Liver (tissue), 9 donors: ENCODE results near the gene GK. TPM values are rescaled to one million over a fixed set of nuclear protein-coding genes. Genes with fewer than 3 reads are reported as not detected.

Source experiments
- DNase-seq: peaks from one replicate; pipeline ENCODE4 v3.0.0-alpha.2; 2017; ENCODE audit warnings: low spot score
- H3K27ac ChIP-seq, 2 donors: one replicate each; pipeline ENCODE4 v1.7.0; 2013; ENCODE audit warnings: inconsistent platforms in 2 of 2, low read length in 2 of 2, control low read depth in 1 of 2, low read depth in 1 of 2, mild to moderate bottlenecking in 1 of 2
- H3K27me3 ChIP-seq, 4 donors: one replicate each; pipeline versions ENCODE4 v1.6.1 to v1.7.0; 2013; ENCODE audit warnings: low read length in 3 of 4, inconsistent platforms in 1 of 4, mild to moderate bottlenecking in 1 of 4, moderate library complexity in 1 of 4; ENCODE audit not compliant: control insufficient read depth in 4 of 4, insufficient read depth in 4 of 4
- H3K36me3 ChIP-seq, 4 donors: one replicate each; pipeline versions ENCODE4 v1.6.1 to v1.7.0; 2013; ENCODE audit warnings: low read length in 3 of 4, mild to moderate bottlenecking in 3 of 4, low read depth in 1 of 4, moderate library complexity in 1 of 4; ENCODE audit not compliant: control insufficient read depth in 4 of 4, insufficient read depth in 3 of 4
- H3K4me1 ChIP-seq, 4 donors: one replicate each; pipeline versions ENCODE4 v1.6.1 to v1.7.0; 2013; ENCODE audit warnings: low read length in 3 of 4, mild to moderate bottlenecking in 3 of 4, moderate library complexity in 1 of 4; ENCODE audit not compliant: control insufficient read depth in 4 of 4, insufficient read depth in 4 of 4
- H3K4me3 ChIP-seq, 3 donors: one replicate each; pipeline versions ENCODE4 v1.6.1 to v1.7.0; 2013; ENCODE audit warnings: low read length in 3 of 3, control low read depth in 1 of 3, low read depth in 1 of 3, mild to moderate bottlenecking in 1 of 3
- H3K9ac ChIP-seq, 2 donors: one replicate each; pipeline ENCODE4 v1.7.0; 2013; ENCODE audit warnings: low read length in 2 of 2, mild to moderate bottlenecking in 2 of 2, moderate library complexity in 2 of 2, control low read depth in 1 of 2, low read depth in 1 of 2
- H3K9me3 ChIP-seq, 4 donors: one replicate each; pipeline versions ENCODE4 v1.6.1 to v1.7.0; 2013; ENCODE audit warnings: low read length in 3 of 4; ENCODE audit not compliant: control insufficient read depth in 4 of 4
- CTCF ChIP-seq: fragments of 150-350 bp; IDR thresholded peaks from 2 replicates; pipeline ENCODE4 v1.5.1; 2017; ENCODE audit warnings: improper control_type of control experiment, low read depth, low read length; ENCODE audit not compliant: missing input control
- FOXA1 ChIP-seq: IDR thresholded peaks from 2 replicates; pipeline ENCODE4 v1.6.1; 2016; ENCODE audit warnings: antibody characterized with exemption
- FOXA2 ChIP-seq: IDR thresholded peaks from 2 replicates; pipeline ENCODE4 v1.6.1; 2016; ENCODE audit warnings: antibody characterized with exemption
- GABPA ChIP-seq, 2 donors: IDR thresholded peaks in 1 of 2; conservative IDR thresholded peaks in 1 of 2; 2 replicates each; pipeline ENCODE4 v1.6.1; 2016; ENCODE audit warnings: antibody characterized with exemption in 2 of 2, mild to moderate bottlenecking in 1 of 2, moderate library complexity in 1 of 2
- HNF4A ChIP-seq, 2 donors: conservative IDR thresholded peaks; 2 replicates each; pipeline ENCODE4 v1.6.1; 2016; ENCODE audit warnings: antibody characterized with exemption in 2 of 2, mild to moderate bottlenecking in 2 of 2
- HNF4G ChIP-seq: IDR thresholded peaks from 2 replicates; pipeline ENCODE4 v1.6.1; 2016; ENCODE audit warnings: antibody characterized with exemption
- JUND ChIP-seq, 2 donors: IDR thresholded peaks; 2 replicates each; pipeline ENCODE4 v1.6.1; 2016; ENCODE audit warnings: antibody characterized with exemption in 2 of 2
- NR2F2 ChIP-seq: IDR thresholded peaks from 2 replicates; pipeline ENCODE4 v1.6.1; 2016; ENCODE audit warnings: antibody characterized with exemption
- RAD21 ChIP-seq, 2 donors: IDR thresholded peaks; 2 replicates each; pipeline ENCODE4 v1.6.1; 2016; ENCODE audit warnings: antibody characterized with exemption in 2 of 2, mild to moderate bottlenecking in 2 of 2
- RXRA ChIP-seq, 2 donors: IDR thresholded peaks; 2 replicates each; pipeline ENCODE4 v1.6.1; 2017 to 2018; ENCODE audit warnings: antibody characterized with exemption in 2 of 2, mild to moderate bottlenecking in 1 of 2
- SP1 ChIP-seq: IDR thresholded peaks from 2 replicates; pipeline ENCODE4 v1.6.1; 2018; ENCODE audit warnings: antibody characterized with exemption, mild to moderate bottlenecking
- TAF1 ChIP-seq: conservative IDR thresholded peaks from 2 replicates; pipeline ENCODE4 v1.6.1; 2016; ENCODE audit warnings: antibody characterized with exemption, mild to moderate bottlenecking
- WGBS: extraction: QIAGEN DNeasy Blood & Tissue Kit; methylation state at CpG from one replicate; pipeline ENCODE4 v1.1.7; 2013; 5-methylcytosine and 5-hydroxymethylcytosine counted together
- polyA plus RNA-seq, 2 donors: library from polyadenylated mRNA; stranded (reverse) in 1 of 2; unstranded in 1 of 2; fragments of 200-250 nt in 1 of 2; fragments of >200 nt in 1 of 2; fragmentation: Nextera tagmentation in 1 of 2; extraction: Ambion mirVana in 1 of 2; gene quantifications; one replicate each; pipeline versions ENCODE4 v1.2.1 to v1.2.3, GENCODE V29; 2013 to 2015
- total RNA-seq, 2 donors: library from RNA; depleted of rRNA; stranded (reverse); fragments of >200 nt; gene quantifications; one replicate each; pipeline ENCODE4 v1.2.3, GENCODE V29; 2014
- TF ChIP-seq, protein P1 (sequence below): IDR thresholded peaks from 2 replicates; pipeline ENCODE4 v1.6.1; 2016; ENCODE audit warnings: antibody characterized with exemption, mild to moderate bottlenecking
- TF ChIP-seq, protein P2 (sequence below): IDR thresholded peaks from 2 replicates; pipeline ENCODE4 v1.6.1; 2016; ENCODE audit warnings: antibody characterized with exemption
- TF ChIP-seq, protein P3 (sequence below): IDR thresholded peaks from 2 replicates; pipeline ENCODE4 v1.6.1; 2016; ENCODE audit warnings: antibody characterized with exemption
- donor health status: healthy.
- donor health status: healthy.
- donor health status: healthy.
- donor health status: healthy.
- donor health status: healthy.

GK gene
- total and polyA plus RNA-seq, 4 donors: 27.9 to 145 (median 44.0) TPM

GRCh38 chrX:30657196-30658161 lies 4.3 kb downstream of the GK start:
- 77% methylated on average over 5 of the region's 5 CpGs for WGBS
- Histone ChIP-seq H3K9me3 (no peaks in the 10 kb centered on the region), H3K27me3 (no peaks in the 10 kb centered on the region), H3K4me1 (peaks cover 0 to 6% (median under 1%) of the 10 kb centered on the region in 4 donors), H3K4me3 (no peak overlapping the region), H3K27ac (no peak overlapping the region), H3K36me3 (peaks cover 0 to 2% (median 0%) of the 10 kb centered on the region in 4 donors), H3K9ac (no peak overlapping the region)
- DNase-seq: no peak
- TF ChIP-seq, protein P1, sequence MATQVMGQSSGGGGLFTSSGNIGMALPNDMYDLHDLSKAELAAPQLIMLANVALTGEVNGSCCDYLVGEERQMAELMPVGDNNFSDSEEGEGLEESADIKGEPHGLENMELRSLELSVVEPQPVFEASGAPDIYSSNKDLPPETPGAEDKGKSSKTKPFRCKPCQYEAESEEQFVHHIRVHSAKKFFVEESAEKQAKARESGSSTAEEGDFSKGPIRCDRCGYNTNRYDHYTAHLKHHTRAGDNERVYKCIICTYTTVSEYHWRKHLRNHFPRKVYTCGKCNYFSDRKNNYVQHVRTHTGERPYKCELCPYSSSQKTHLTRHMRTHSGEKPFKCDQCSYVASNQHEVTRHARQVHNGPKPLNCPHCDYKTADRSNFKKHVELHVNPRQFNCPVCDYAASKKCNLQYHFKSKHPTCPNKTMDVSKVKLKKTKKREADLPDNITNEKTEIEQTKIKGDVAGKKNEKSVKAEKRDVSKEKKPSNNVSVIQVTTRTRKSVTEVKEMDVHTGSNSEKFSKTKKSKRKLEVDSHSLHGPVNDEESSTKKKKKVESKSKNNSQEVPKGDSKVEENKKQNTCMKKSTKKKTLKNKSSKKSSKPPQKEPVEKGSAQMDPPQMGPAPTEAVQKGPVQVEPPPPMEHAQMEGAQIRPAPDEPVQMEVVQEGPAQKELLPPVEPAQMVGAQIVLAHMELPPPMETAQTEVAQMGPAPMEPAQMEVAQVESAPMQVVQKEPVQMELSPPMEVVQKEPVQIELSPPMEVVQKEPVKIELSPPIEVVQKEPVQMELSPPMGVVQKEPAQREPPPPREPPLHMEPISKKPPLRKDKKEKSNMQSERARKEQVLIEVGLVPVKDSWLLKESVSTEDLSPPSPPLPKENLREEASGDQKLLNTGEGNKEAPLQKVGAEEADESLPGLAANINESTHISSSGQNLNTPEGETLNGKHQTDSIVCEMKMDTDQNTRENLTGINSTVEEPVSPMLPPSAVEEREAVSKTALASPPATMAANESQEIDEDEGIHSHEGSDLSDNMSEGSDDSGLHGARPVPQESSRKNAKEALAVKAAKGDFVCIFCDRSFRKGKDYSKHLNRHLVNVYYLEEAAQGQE: no peak
- TF ChIP-seq RAD21 (IDR thresholded peaks at IDR 0.05): no peak
- TF ChIP-seq, protein P2, sequence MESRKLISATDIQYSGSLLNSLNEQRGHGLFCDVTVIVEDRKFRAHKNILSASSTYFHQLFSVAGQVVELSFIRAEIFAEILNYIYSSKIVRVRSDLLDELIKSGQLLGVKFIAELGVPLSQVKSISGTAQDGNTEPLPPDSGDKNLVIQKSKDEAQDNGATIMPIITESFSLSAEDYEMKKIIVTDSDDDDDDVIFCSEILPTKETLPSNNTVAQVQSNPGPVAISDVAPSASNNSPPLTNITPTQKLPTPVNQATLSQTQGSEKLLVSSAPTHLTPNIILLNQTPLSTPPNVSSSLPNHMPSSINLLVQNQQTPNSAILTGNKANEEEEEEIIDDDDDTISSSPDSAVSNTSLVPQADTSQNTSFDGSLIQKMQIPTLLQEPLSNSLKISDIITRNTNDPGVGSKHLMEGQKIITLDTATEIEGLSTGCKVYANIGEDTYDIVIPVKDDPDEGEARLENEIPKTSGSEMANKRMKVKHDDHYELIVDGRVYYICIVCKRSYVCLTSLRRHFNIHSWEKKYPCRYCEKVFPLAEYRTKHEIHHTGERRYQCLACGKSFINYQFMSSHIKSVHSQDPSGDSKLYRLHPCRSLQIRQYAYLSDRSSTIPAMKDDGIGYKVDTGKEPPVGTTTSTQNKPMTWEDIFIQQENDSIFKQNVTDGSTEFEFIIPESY: no peak

GRCh38 chrX:30659421-30659820 lies 6.2 kb downstream of the GK start:
- H3K4me1 ChIP-seq: peaks cover 0 to 6% (median under 1%) of the 10 kb centered on the region in 4 donors
- no peaks in the 10 kb centered on the region for H3K9me3 ChIP-seq
- H3K27me3 ChIP-seq: no peaks in the 10 kb centered on the region
- TF ChIP-seq, protein P2: no peak
- TF ChIP-seq, protein P1: no peak
- no peak for TF ChIP-seq HNF4A (conservative IDR thresholded peaks at IDR 0.05)
- no peak for TF ChIP-seq SP1
- no peak for TF ChIP-seq TAF1
- TF ChIP-seq, protein P3, sequence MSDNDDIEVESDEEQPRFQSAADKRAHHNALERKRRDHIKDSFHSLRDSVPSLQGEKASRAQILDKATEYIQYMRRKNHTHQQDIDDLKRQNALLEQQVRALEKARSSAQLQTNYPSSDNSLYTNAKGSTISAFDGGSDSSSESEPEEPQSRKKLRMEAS: no peak
- no peak for TF ChIP-seq FOXA2
- no peak for TF ChIP-seq CTCF
- TF ChIP-seq FOXA1: no peak
- no peak for TF ChIP-seq NR2F2
- no peak for TF ChIP-seq RXRA (IDR thresholded peaks at IDR 0.05)
- TF ChIP-seq HNF4G: no peak
- TF ChIP-seq RAD21 (IDR thresholded peaks at IDR 0.05): no peak
- TF ChIP-seq GABPA (IDR thresholded peaks at IDR 0.05 in 1 of 2, conservative IDR thresholded peaks at IDR 0.05 in 1 of 2): no peak
- TF ChIP-seq JUND (IDR thresholded peaks at IDR 0.05): no peak
- H3K27ac ChIP-seq: no peak overlapping the region
- H3K36me3 ChIP-seq: peaks cover 0 to 2% (median 0%) of the 10 kb centered on the region in 4 donors
- DNase-seq: no peak
- H3K4me3 ChIP-seq: no peak overlapping the region
- no peak overlapping the region for H3K9ac ChIP-seq
- WGBS: 81% methylated on average over 2 of the region's 2 CpGs
